Muscle of back (tissue), 11 donors: ENCODE data around the gene PRIM2. TPM values are rescaled to one million over a fixed set of nuclear protein-coding genes. Genes with fewer than 3 reads are reported as not detected.
"Not testable (repeated sequence)": the region's sequence is repeated elsewhere in the genome, so short reads cannot be mapped to it uniquely, and the experiment has no call there.

Experiments
- DNase-seq, 3 donors: peaks; one replicate each; pipeline versions ENCODE4 v3.0.0 to v3.0.0-alpha.2; 2013
- polyA plus RNA-seq, 10 donors: library from polyadenylated mRNA; unstranded; fragments of 120-200 nt; gene quantifications; one replicate each; pipeline ENCODE4 v1.2.1, GENCODE V29; 2013; ENCODE audit not compliant: insufficient read length in 10 of 10

The PRIM2 gene
- polyA plus RNA-seq, 10 donors, result 5.8 to 11.1 (median 7.5) TPM

DNA sequence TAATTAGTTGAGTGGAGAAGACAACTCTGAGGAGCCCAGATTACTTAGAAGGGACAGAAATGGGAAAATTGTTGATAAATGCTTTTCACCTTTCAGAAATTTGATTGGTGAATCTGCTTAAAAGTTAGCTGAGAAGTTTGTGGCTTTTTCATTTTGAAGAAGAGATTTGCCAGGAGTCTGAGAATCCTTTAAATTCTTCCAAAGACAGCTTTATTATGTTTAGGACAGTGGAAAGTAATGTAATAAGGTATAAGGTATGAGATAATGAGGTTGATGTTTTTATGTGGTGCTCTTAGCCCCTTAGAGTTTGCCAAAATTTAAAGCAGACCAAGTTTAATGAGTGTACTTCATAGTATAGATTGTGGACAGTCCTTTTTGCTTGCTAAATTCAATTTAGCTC, 42.3 kb downstream of the PRIM2 start:
- not testable (repeated sequence) for DNase-seq

DNA sequence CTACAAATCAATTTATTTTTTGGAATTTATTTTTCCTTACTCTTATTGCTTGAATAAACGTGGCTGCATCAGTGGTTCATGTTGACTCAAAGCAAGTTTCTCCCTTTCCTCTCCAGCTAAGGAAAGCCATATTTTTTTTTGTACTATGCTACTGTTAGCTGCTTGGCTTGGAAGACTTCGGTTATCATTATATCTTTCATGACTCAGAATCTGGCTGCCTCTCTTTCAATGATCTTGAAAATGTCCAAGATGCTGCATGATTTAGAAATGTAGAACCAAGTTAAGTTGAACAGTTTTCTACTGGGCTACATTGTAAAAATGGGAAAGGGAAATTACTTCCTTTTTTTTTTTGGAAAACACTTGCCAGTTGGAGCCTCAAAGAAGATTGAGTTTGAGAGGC, 44.9 kb downstream of the PRIM2 start:
- DNase-seq, result not testable (repeated sequence)

DNA sequence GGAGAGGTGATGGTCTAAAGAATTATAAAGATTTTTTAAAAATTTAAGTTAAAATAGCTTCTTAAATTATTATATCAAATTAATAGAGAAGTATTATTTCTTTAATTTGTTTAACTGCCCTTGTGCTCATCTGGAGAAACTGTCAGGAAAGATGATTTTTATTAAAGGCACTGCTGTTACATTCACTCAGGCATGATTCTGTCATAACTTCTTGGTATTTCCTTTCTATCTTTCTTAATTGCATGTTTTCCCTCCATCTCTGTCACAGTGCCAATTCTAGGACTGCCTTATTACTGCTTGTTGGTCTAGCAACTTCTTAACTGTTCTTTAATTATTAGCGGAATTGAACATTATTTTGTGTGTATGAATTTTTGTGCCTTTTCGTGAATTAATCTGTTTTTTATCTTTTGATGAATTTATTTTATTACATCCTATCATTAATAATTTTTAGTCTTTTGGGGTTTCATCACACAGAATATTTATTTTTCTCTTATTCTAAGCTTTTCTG, 47.7 kb downstream of the PRIM2 start:
- peak in 1 of 3 donors; percentile 18 for DNase-seq

DNA sequence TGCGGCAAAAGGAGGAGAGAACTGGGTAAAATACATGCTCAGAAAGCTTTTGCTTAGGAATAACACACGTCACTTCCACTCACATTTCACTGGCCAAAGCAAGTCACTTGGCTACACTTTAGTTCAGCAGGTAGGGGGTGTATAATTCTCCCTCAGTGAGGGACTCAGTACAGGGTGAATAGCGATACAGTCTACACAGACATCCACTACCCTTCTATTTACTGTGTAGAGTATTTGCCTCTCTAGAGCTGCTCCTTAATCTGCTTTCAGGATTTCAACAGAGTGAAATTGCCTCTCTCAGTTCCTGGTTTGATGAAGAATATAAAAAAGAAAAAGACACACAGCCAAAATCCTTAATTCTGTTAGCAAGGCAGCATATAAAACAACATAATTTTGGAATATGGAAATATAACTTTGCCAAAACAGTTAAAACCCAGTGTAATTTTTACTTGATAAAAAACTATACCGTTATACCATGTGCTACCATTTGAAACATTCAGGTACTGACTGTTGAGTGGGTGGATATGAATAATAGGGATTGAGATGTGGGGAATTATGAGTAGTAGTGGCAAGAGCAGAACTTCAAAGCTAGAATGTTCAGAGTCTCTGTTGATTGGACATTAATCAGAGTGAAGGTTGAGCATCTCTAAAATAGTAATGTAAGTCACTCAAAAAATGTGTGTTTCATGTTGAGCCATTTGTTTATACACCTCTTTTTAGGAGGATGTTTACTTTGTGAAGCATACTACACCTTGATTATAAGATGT, 51.7 kb downstream of the PRIM2 start:
- DNase-seq, result not testable (repeated sequence)

DNA sequence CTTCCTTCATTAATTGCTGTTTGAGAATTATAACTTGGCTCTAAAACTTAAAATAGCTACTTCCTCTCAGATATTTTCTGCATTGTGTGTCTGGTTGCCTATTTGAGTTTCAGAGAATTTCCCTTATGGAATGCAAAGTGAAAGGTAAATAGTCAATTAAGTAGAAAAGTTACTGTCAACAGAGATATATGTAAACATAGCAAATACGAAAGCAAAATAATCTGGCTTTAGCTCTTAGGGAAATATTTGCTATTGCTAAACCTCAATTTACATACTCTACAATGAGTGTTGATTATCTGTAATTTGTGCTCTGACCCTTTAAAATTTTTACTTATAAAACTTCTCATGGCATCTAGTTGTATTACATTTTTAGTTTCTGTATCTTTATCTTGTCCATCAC, 54.3 kb downstream of the PRIM2 start:
- not testable (repeated sequence) for DNase-seq

DNA sequence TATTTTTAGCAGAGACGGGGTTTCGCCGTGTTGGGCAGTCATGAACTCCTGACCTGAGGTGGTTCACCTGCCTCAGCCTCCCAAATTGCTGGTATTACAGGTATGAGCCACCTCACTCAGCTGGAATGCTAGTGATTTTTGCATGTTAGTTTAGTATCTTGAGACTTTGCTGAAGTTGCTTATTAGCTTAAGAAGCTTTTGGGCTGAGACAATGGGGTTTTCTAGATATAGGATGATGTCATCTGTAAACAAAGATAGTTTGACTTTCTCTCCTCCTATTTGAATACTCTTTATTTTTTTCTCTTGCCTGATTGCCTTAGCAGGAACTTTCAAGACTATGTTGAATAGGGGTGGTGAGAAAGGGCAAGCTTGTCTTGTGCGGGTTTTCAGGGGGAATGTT, 57.3 kb downstream of the PRIM2 start:
- DNase-seq, result not testable (repeated sequence)

DNA sequence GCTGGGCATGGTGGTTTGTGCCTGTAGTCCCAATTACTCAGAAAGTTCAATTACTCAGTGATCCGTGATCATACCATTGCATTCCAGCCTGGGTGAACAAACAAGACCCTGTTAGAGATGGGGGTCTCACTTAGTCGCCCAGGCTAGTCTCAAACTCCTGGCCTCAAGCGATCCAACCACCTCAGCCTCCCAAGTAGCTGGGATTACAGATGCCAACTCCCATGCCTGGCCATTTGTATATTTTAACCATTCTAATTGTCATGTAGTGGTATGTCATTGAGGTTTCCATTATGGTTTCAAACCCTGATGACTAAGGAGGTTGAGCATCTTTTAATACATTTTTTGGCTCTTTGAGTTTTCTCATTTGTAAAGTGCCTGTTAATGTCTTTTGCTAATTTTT, 58.7 kb downstream of the PRIM2 start:
- DNase-seq, result not testable (repeated sequence)

DNA sequence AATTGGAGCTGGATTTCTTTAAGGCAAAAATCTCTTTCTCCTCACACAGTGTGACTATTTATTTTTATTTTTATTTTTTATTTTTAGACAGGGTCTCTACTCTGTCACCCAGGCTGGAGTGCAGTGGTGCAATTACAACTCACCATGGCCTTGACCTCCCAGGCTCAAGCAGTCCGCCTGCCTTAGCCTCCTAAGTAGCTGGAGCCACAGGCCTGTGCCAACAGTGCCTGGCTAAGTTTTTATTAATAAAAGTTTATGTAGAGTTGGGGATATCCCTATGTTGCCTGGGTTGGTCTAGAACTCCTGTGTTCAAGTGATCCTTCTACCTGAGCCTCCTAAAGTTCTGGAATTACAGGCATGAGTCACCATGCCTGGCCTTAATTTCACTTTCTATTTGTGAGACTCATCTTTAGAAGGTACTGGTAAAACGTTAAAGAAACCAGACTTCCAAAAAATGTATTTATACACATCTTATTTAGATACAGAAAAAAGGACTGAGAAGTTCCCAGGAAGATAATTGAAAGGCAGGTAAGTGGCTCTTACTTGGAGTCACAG, 71.7 kb downstream of the PRIM2 start:
- not testable (repeated sequence) for DNase-seq

DNA sequence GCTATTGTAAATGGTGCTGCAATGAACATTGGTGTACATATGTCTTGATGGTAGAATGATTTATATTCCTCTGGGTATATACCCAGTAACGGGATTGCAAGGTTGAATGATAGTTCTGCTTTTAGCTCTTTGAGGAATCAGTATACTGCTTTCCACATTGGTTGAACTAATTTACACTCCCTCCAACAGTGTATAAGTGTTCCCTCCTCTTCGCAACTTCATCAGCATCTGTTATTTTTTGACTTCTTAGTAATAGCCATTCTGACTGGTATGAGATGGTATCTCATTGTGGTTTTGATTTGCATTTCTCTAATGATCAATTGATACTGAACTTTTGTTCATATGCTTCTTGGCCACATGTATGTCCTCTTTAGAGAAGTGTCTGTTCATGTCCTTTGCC, 73.4 kb downstream of the PRIM2 start:
- DNase-seq, result not testable (repeated sequence)

DNA sequence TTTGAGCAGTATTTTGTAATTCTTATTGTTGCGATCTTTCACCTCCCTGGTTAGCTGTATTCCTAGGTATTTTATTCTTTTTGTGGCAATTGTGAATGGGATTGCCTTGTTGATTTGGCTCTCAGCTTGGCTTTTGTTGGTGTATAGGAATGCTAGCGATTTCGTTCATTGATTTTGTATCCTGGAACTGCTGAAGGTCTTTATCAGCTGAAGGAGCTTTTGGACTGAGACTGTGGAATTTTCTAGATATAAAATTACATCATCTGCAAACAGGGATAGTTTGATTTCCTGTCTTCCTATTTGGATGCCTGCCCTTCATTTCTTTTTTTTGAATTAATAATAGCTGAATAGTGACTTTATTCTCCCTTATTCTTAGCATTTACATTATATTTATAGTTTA, 74.6 kb downstream of the PRIM2 start:
- DNase-seq, result not testable (repeated sequence)

DNA sequence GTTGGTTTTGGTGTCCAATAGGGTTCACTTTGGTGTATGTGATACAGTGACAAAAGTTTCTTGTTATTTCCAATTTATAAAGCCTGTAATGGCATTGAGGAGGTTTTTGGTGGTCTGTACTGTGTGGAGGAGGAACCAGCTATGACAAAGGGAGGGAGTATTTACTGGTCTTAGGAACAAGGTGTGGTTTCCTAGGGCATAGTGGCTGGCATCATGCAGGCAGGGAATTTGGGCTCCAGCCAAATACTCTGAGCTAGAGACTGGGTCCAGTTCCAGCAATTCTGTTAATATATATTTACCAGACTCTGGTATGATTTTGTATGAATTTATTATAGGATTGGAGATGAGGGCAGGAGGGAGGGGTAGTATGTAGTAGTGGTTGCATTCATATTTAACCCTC, 101.9 kb downstream of the PRIM2 start:
- DNase-seq, result not testable (repeated sequence)

DNA sequence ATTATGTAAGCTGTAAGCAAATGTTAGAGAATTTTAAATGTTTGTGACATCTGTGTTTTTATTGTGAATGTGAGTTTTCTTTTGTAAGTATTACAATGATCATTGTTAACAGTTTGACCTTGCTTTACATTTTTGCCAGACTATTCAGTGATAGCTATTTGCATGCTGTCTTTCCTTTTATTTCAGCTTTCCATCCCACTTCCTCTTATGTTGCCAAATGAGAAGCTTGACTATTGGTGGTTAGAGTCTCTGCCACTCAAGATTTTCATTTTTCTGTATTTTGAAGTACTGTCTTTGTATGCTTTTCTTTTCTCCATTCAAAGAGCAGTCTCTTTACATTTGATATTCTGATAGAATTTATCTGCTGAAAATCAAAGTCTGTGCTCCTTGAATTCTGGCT, 104.1 kb downstream of the PRIM2 start:
- DNase-seq, result no peak

DNA sequence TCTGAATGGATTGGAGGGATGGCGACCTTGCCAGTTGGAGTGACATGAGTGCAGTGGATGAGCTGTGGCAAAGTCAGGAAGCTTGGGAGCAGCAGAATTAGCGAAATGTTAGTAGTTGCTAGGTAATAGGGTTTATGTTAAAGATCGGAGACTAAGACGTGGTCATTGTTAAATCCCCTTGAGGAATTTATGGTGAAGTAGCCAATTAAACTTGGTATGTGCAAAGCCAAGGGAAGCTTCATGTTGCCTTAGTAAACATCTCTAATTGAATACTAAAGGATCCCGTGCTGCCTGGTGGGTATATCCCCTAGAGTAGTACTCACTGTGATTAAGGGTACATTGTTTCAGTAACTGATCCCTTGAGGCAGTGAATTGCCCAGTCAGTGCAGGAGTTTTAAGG, 106.0 kb downstream of the PRIM2 start:
- DNase-seq, result no peak

DNA sequence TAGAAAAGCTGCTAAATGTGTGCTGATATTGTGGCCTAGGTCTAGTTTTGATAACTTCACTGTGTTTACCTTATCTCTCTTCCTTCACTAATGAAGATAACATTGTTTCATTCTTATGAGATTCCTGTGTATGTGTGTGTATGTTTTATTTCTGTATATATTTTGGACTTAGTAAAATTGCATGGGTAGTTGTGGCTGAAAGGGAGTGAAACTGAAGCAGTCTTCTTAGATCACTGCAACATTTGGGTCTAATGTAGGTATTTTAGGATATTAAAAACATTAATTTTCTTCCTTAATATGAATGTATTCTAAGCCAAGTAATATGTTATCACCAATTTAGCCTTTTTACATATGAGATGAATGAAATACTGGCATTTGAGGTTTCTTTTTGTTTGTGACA, 114.3 kb downstream of the PRIM2 start:
- not testable (repeated sequence) for DNase-seq

DNA sequence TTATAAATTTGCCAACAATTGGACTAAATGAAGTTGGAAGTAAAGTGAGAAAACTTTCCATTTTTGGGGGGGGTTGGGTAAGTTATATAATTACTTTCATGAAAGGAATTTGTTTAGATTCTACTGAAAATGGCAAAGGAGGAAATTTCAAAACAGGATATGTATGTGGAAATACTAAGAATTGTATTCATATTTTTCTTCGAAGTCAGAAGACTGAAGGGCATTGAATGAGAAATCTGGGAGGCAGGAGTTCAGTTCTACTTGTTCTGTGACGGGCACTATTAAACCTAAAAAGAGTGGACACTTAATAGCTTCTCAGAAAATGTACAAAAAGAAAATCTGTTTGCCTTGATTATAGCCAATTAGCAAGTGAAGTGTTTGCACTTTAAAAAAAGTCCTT, 114.7 kb downstream of the PRIM2 start:
- DNase-seq, result peak in 1 of 3 donors; percentile 33

DNA sequence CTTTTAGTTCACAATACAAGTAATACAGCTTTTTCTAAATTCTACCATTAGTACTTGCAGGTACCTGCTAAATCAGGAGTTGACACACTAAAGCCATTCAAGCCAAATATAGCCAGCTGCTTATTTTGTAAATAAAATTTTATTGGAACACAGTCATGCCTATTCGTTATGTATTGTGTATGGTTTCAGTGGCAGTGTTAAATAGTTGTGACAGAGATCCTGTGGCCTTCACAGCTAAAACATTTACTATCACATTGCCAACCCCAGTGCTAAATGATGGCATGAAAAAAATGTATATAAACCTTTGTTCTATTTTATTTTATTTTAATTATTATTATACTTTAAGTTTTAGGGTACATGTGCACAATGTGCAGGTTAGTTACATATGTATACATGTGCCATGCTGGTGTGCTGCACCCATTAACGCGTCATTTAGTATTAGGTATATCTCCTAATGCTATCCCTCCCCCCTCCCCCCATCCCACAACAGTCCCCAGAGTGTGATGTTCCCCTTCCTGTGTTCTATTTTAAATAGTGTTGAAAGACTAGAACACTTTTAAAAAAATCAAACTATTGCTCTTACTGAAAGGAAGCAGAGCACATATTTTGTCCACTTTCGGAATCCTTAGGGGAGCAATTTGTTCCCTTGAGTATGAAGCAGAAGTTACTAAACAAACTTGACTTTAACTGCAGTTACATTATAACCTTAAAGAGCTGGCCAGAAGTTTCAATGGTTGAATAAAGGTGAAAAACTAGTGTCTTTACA, 115.7 kb downstream of the PRIM2 start:
- DNase-seq, result peak; percentile 3 to 33 (median 8)

DNA sequence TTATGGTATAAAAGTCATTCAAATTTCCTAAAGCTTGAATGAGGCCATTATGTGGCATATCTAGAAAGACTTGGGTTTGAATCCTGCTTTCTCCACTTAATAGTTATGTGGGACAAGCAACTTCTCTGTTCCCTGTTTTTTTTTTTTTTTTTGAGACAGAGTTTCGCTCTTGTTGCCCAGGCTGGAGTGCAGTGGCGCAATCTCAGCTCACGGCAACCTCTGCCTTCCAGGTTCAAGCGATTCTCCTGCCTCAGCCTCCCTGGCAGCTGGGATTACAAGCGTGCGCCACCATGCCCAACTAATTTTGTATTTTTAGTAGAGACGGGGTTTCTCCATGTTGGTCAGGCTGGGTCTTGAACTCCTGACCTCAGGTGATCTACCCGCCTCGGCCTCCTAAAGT, 116.4 kb downstream of the PRIM2 start:
- not testable (repeated sequence) for DNase-seq

DNA sequence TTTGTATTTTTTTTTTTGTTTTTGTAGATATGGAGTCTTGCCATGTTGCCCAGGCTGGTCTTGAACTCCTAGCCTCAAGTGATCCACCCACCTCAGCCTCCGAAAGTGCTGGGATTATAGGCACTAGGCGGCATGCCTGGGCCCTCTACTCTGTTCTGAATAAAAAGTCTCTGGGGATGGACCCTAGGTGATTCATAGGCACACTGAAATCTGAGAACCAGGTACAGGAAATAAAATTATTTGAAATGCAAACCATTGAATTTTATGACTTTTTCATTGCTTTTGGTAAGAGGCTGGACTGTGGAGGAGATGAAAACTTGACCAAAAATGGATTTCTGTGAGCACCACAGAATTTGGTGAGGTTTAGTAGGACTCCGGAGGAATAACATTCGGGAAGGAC, 117.5 kb downstream of the PRIM2 start:
- DNase-seq, result no peak

DNA sequence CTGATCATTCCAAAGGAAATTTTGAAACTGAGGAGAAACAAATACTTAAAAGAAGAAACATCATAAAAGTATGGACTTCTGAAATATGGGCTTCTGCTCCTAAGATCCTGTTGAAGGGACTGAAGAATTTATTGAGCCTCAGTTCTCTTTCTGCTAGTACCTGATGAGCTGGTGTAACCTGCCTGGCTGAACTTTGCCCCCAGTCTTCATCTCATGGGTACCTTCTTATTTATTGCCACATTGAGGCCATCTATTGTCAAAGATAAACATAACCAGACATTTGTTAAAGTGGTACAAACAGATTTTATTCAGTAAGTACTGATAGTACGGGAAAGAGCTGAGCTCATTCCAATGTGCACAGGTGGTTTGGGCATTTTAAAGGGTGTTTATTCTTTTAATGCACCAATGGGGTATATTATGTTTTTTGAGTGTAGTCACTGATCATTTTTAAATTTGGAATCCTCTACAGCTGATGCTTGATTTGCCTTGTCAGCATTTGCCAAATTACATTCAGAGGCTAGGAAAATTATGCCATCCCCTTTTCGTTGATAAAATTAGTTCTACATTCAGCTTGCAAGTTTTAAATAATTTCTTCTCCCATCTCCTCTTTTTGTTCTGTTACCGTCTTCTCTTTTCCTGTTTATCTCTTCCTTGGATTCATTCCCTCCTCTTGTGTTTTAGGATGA, 118.2 kb downstream of the PRIM2 start:
- DNase-seq, result no peak

DNA sequence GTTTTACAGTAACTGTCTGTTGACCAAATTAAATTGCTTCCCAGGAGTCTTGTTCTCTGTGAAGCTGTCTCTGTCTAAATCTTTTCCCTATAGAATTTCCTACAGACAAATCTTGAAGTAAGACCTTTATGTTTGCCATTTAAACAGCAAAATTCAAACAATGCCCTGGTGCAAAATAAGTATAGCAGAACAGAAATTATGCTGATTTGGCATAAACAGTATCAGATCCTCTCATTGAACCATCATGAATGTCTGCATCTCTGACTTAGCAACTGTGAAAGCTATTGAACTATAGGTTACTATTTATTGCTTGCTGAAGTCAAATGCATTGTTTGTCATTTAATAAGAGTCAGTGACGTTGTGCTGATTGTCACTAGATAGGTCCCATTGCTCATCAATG, 123.3 kb downstream of the PRIM2 start:
- not testable (repeated sequence) for DNase-seq

DNA sequence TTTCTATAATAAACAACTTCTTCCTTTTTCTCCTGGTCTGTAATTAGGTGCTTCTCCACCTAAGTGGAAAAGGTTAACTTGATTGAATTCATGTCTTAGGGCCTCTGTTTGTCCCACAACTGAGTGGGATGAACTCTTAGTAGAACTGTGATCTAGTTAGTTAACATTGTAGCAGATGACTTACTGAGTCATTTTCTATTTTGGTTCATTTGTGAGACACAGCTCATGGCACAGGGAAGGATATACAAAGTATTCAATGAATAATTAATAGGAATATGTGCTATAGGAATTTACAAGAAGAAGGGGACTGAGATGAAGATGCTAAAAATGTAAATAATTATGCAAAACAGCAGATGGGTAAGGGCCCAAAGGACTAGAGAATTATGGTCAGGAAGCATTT, 124.7 kb downstream of the PRIM2 start:
- DNase-seq, result not testable (repeated sequence)

DNA sequence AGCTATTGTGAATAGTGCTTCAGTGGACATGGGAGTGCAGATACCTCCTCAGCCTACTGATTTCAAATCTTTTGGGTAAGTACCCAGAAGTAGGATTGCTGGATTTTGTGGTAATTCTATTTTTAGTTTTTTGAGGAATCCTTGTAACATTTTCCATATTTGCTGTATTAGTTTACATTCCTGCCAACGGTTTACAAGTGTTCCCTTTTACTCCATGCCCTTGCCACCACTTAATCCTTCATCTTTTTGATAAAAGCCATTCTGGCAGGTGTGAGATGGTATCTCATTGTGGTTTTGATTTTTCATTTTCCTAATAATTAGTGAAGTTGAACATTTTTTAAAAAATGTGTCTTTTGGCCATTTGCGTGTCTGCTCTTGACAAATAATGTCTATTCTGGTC, 125.8 kb downstream of the PRIM2 start:
- not testable (repeated sequence) for DNase-seq
